Measurements from ENCODE around the gene HIPK1. TPM values are rescaled to one million over a fixed set of nuclear protein-coding genes. Genes with fewer than 3 reads are reported as not detected.
"Not testable (repeated sequence)": the region's sequence is repeated elsewhere in the genome, so short reads cannot be mapped to it uniquely, and the experiment has no call there.

Gene HIPK1
- total and polyA plus RNA-seq, 3 donors from 2014 or later = 102 to 128 (median 116) TPM

GRCh38 chr1:113947388-113948107 is 18.4 kb downstream of the HIPK1 start:
- H3K4me1 ChIP-seq = peaks cover 22% of the 10 kb centered on the region
- H3K27ac ChIP-seq = peak overlapping the region in 1 of 2 donors; percentile 37
- H3K9me3 ChIP-seq = no peaks in the 10 kb centered on the region
- H3K36me3 ChIP-seq (ENCODE audit: low read depth, missing control alignments) = no peaks in the 10 kb centered on the region
- WGBS, 2 donors = 14 to 33% methylated on average over 3 of the region's 3 CpGs
- no peak for DNase-seq
- no peaks in the 10 kb centered on the region for H3K27me3 ChIP-seq
- TF ChIP-seq POLR2A (IDR thresholded peaks at IDR 0.05) = no peak
- TF ChIP-seq CTCF (IDR thresholded peaks at IDR 0.05) = no peak
- intact Hi-C loops (cut with DNase I; ENCODE audit: low total_unique reads) = no loop called here
- no peak overlapping the region for H3K4me3 ChIP-seq

DNA sequence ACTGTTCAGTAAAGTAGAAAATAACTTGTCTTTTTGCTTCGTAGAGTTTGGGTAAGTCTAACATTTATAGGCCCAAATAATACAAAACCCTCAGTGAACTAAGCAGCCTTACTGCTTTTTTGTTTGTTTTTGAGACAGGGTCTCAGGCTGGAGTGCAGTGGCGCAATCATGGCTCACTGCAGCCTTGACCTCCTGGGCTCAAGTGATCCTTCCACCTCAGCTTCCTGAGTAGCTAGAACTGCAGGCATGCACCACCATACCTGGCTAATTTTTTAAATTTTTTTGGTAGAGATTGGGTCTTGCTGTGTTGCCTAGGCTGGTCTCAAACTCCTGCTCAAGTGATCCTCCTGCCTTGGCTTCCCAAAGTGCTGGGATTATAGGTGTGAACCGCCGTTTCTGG is 19.0 kb downstream of the HIPK1 start:
- DNase-seq; H3K27me3 ChIP-seq; H3K9me3 ChIP-seq; intact Hi-C loops (cut with DNase I; ENCODE audit: low total_unique reads); H3K4me3 ChIP-seq; H3K36me3 ChIP-seq (ENCODE audit: low read depth, missing control alignments): not testable (repeated sequence)
- peaks cover 22% of the 10 kb centered on the region for H3K4me1 ChIP-seq
- peak overlapping the region in 1 of 2 donors; percentile 37 for H3K27ac ChIP-seq
- WGBS, 2 donors = 73 to 75% methylated on average over 4 of the region's 4 CpGs

DNA sequence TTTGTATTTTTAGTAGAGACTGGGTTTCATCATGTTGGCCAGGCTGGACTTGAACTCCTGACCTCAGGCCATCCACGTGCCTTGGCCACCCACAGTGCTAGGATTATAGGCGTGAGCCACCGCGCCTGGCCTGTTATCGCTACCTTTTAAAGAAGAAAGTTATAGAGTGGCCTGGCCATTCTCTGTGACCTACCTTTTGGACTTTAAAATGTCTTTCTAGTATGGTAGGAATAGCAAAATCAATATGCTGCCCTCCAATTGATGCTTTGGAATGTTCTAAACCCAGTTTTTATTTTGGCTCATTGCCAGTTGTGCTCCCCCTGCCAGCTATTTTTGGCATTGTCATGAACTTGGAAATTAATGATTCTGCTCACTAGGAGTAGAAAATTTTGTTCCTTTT is 19.9 kb downstream of the HIPK1 start:
- TF ChIP-seq CTCF (IDR thresholded peaks at IDR 0.05) (peak in 1 of 3 experiments; percentile 35), POLR2A (IDR thresholded peaks at IDR 0.05) (no peak)
- no peaks in the 10 kb centered on the region for H3K27me3 ChIP-seq
- H3K27ac ChIP-seq = peak overlapping the region in 1 of 2 donors; percentile 12
- peaks cover 22% of the 10 kb centered on the region for H3K4me1 ChIP-seq
- no peak for DNase-seq
- H3K36me3 ChIP-seq (ENCODE audit: low read depth, missing control alignments) = no peaks in the 10 kb centered on the region
- 73 to 74% methylated on average over 5 of the region's 5 CpGs for WGBS, 2 donors
- intact Hi-C loops (cut with DNase I; ENCODE audit: low total_unique reads) = no loop called here
- no peak overlapping the region for H3K4me3 ChIP-seq
- no peaks in the 10 kb centered on the region for H3K9me3 ChIP-seq

DNA sequence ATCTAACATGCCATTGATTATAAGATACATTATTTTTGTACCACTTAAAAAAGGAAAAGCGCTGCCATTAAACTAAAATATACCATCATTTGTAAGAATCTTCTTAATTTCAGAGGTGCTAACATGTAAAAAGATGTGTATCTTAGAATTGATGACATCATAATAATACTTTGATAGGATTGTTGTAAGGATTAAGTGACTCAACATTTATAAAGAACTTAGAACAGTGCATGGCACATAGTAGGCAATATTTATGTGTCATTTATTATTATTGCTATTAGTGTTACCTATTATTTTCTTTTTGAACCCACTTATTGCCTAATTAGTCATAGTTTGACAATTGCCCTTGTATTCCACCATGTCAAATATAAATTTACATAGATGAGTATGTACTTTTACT is 21.8 kb downstream of the HIPK1 start:
- H3K4me3 ChIP-seq = no peak overlapping the region
- WGBS, 2 donors = 93 to 100% methylated on average over 1 of the region's 1 CpG
- no peaks in the 10 kb centered on the region for H3K9me3 ChIP-seq
- no peak overlapping the region for H3K27ac ChIP-seq
- no peak for DNase-seq
- H3K4me1 ChIP-seq = peaks cover 22% of the 10 kb centered on the region
- H3K36me3 ChIP-seq (ENCODE audit: low read depth, missing control alignments) = no peaks in the 10 kb centered on the region
- TF ChIP-seq CTCF (IDR thresholded peaks at IDR 0.05) (no peak), POLR2A (IDR thresholded peaks at IDR 0.05) (no peak)
- no peaks in the 10 kb centered on the region for H3K27me3 ChIP-seq
- intact Hi-C loops (cut with DNase I; ENCODE audit: low total_unique reads) = no loop called here

GRCh38 chr1:113951719-113952118 is 22.6 kb downstream of the HIPK1 start:
- Histone ChIP-seq H3K27me3 (no peaks in the 10 kb centered on the region), H3K4me3 (no peak overlapping the region), H3K9me3 (no peaks in the 10 kb centered on the region), H3K27ac (no peak overlapping the region), H3K4me1 (peaks cover 19% of the 10 kb centered on the region), H3K36me3 (ENCODE audit: low read depth, missing control alignments) (no peaks in the 10 kb centered on the region)
- no peak for DNase-seq
- 92 to 98% methylated on average over 2 of the region's 2 CpGs for WGBS, 2 donors
- no peak for TF ChIP-seq POLR2A (IDR thresholded peaks at IDR 0.05)
- TF ChIP-seq CTCF (IDR thresholded peaks at IDR 0.05) = no peak
- intact Hi-C loops (cut with DNase I; ENCODE audit: low total_unique reads) = no loop called here

Measured in testis (tissue), 3 donors.